GM21576 (cell line): ENCODE data around the gene ALG1L2.
"Not testable (repeated sequence)": the region's sequence is repeated elsewhere in the genome, so short reads cannot be mapped to it uniquely, and the experiment has no call there.

ENCODE experiments used
- ATAC-seq: cut with Tn5 transposase; IDR thresholded peaks from one replicate; pipeline ENCODE4 v1.9.1; 2021; ENCODE audit warnings: mild to moderate bottlenecking, moderate library complexity; ENCODE audit not compliant: unreplicated experiment

Gene ALG1L2

GRCh38 chr3:130081351-130081881, at the start of gene ALG1L2:
TSS of gene ALG1L2 (plus strand) at chr3:130081831. CDS start at chr3:130082017, 186 bp downstream.
- no peak for ATAC-seq

- ATAC-seq: not testable (repeated sequence)
Measured at GRCh38 chr3:130037126-130037815, 44.4 kb upstream of the ALG1L2 start.

GRCh38 chr3:130042736-130043135, 38.9 kb upstream of the ALG1L2 start:
- not testable (repeated sequence) for ATAC-seq

- not testable (repeated sequence) for ATAC-seq
Measured at GRCh38 chr3:130043658-130044057, 38.0 kb upstream of the ALG1L2 start.

DNA sequence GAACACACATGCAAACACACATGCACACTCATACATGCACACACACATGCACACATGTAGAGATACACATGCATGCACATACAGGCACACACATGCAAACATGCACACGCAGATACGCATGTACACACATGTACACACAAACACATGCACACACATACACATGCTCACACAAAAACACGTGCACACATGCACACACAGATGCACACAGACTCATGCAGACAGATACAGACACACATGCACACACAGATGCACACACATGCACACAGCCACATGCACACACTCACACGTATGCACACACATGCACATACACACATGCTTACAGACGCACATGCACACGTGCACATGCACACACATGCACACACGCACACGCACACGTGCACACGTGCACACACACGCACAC, 37.3 kb upstream of the ALG1L2 start:
- no peak for ATAC-seq

GRCh38 chr3:130048726-130049125, 32.9 kb upstream of the ALG1L2 start:
- ATAC-seq: no peak

DNA sequence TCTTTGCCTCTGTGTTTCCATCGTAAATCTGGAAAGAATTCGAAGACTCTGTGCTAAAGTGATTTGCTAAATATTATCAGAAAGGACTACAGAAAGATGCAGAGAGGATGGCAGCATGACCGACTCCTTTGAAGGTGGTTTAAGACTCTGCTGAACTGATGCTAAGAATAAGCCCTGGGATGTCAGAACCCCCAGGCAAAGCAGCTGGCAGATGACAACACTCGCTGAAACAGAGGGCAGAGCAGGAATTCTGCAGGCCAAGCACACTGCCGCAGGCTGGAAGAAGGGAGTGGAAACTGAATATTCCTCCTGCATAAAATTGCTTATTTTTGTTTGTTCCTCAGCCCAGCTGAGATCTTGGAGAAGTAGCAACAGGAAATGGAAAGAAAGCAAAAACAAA, 29.3 kb upstream of the ALG1L2 start:
- not testable (repeated sequence) for ATAC-seq

- ATAC-seq: not testable (repeated sequence)
Measured at GRCh38 chr3:130052965-130053364, 28.7 kb upstream of the ALG1L2 start.

GRCh38 chr3:130057536-130058266, 23.9 kb upstream of the ALG1L2 start:
- ATAC-seq: not testable (repeated sequence)

DNA sequence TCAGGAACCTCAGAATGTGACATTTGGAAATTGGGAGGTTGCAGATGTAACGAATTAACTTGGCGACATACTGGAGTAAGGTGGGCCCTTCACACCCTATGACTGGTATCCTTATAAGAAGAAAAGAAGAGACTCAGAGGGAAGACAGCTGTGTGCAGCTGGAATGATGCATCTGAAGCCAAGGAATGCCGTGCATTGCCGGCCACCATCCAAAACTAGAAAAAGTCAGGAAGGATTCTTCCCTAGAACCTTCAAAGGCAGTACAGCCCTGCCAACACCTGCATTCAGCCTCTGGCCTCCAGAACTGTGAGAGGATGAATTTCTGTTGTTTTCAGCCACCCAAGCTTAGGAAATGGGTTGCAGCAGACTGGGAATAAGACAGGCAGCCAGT, 23.4 kb upstream of the ALG1L2 start:
- ATAC-seq: not testable (repeated sequence)

- not testable (repeated sequence) for ATAC-seq
Measured at GRCh38 chr3:130058716-130059115, 22.9 kb upstream of the ALG1L2 start.

DNA sequence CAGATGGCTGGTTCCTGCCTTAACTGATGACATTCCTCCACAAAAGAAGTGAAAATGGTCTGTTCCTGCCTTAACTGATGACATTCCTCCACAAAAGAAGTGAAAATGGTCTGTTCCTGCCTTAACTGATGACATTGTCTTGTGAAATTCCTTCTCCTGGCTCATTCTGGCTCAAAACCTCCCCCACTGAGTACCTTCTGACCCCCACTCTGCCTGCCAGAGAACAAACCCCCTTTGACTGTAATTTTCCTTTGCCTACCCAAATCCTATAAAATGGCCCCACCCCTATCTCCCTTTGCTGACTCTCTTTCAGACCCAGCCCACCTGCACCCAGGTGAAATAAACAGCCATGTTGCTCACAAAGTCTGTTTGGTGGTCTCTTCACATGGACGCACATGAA, 22.5 kb upstream of the ALG1L2 start:
- not testable (repeated sequence) for ATAC-seq

GRCh38 chr3:130073582-130073981, 8.0 kb upstream of the ALG1L2 start:
- ATAC-seq: no peak

DNA sequence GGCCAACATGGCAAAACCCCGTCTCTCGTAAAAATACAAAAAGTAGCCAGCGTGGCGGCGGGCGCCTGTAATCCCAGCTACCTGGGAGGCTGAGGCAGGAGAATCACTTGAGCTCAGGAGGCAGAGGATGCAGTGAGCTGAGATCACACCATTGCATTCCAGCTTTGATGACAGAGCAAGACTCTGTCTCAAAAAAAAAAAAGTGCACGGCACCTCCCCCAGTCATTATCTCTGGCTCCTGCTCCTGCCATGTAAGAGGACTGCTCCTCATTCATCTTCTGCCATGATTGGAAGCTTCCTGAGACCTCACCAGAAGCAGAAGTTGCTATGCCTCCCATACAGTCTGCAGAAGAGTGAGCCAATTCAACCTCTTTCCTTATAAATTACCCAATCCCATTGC, 4.0 kb upstream of the ALG1L2 start:
- no peak for ATAC-seq

- ATAC-seq: not testable (repeated sequence)
Measured at GRCh38 chr3:130083363-130084090, 1.9 kb downstream of the ALG1L2 start.

GRCh38 chr3:130084436-130084980, 2.9 kb downstream of the ALG1L2 start:
- ATAC-seq: no peak

DNA sequence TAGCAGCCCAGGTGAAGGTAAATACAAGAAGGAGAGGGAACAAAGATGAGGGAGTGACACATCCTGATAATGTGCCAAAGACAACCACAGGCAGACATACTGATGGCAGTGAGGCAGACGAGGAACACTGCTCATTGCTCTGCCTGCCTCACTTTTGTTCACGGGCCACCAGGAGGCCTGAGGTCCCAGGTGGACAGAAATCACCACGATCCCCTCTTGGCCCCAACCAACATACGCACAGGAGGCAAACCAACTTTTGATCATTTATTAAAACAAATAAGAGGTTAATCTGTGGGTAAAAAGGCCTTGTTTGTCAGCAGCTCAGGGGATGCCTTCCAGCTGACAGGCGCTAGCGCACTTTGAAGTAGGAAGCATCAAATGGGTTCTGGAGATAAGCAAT, 4.2 kb downstream of the ALG1L2 start:
- no peak for ATAC-seq

- ATAC-seq: not testable (repeated sequence)
Measured at GRCh38 chr3:130086628-130087027, 5.0 kb downstream of the ALG1L2 start.

- no peak for ATAC-seq
Measured at GRCh38 chr3:130088061-130088460, 6.4 kb downstream of the ALG1L2 start.

DNA sequence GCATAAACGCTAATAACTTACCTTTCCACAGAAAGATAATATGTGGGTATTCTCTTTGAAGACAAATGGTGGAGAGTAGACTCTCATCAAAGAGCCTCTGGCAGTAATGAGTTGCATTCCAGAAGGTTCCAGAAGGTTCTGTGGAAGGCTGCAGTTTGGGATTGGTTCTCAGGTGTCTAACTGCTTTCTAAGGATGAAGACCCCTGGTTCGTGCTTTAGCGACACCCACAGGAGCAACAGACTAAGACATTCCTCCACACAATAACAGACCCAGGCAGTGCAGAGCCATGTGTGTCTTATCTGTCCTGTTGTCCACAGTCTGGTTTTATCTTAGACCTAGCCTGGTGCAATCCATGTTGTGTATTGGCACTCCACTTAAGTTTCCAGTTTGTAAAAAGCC, 9.1 kb downstream of the ALG1L2 start:
- ATAC-seq: not testable (repeated sequence)

- no peak for ATAC-seq
Measured at GRCh38 chr3:130091958-130092357, 10.3 kb downstream of the ALG1L2 start.
